Astrocyte of the cerebellum (primary cell): ENCODE data around the gene TRIP11.

Experiments used
- DNase-seq: peaks from one replicate; pipeline ENCODE4 v3.0.0-alpha.2; 2011; ENCODE audit warnings: low read depth
- H3K4me3 ChIP-seq: 2 replicates; pipeline ENCODE4 v1.5.1; 2011; ENCODE audit warnings: mild to moderate bottlenecking, low read depth, low read length, moderate library complexity
- in situ Hi-C: cut with HindIII; loops from 2 replicates; pipeline ENCODE4 v1.10.0; 2017; ENCODE audit warnings: low sequenced_read_pairs
- TF ChIP-seq, protein P1 (sequence below): IDR thresholded peaks from 2 replicates; pipeline ENCODE4 v1.5.1; 2012; ENCODE audit warnings: low read length, low read depth, moderate library complexity, mild to moderate bottlenecking; ENCODE audit errors: missing control alignments

The TRIP11 gene

DNA sequence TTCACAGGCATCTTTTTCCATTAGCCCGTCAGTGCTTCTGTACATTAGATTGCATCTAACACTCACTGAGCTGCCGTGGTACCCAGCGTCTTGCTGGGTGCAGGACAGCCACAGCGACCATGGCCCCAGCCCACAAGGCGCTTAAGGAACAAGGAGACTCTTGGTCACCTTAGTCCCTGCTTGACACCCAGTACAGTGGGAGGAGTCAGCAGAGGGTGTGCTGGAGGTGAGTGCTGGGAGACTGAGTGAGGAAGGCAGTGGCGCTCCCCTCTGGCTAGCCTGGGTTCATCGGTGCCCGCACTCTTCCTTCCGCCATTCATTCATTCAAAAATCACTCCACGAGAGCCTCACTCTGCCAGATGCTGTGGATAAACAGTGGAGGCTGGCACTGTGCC, 114.1 kb downstream of the TRIP11 start:
- in situ Hi-C loops = no loop called here
- TF ChIP-seq, protein P1, sequence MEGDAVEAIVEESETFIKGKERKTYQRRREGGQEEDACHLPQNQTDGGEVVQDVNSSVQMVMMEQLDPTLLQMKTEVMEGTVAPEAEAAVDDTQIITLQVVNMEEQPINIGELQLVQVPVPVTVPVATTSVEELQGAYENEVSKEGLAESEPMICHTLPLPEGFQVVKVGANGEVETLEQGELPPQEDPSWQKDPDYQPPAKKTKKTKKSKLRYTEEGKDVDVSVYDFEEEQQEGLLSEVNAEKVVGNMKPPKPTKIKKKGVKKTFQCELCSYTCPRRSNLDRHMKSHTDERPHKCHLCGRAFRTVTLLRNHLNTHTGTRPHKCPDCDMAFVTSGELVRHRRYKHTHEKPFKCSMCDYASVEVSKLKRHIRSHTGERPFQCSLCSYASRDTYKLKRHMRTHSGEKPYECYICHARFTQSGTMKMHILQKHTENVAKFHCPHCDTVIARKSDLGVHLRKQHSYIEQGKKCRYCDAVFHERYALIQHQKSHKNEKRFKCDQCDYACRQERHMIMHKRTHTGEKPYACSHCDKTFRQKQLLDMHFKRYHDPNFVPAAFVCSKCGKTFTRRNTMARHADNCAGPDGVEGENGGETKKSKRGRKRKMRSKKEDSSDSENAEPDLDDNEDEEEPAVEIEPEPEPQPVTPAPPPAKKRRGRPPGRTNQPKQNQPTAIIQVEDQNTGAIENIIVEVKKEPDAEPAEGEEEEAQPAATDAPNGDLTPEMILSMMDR = no peak
- no peak overlapping the region for H3K4me3 ChIP-seq
- DNase-seq = no peak

DNA sequence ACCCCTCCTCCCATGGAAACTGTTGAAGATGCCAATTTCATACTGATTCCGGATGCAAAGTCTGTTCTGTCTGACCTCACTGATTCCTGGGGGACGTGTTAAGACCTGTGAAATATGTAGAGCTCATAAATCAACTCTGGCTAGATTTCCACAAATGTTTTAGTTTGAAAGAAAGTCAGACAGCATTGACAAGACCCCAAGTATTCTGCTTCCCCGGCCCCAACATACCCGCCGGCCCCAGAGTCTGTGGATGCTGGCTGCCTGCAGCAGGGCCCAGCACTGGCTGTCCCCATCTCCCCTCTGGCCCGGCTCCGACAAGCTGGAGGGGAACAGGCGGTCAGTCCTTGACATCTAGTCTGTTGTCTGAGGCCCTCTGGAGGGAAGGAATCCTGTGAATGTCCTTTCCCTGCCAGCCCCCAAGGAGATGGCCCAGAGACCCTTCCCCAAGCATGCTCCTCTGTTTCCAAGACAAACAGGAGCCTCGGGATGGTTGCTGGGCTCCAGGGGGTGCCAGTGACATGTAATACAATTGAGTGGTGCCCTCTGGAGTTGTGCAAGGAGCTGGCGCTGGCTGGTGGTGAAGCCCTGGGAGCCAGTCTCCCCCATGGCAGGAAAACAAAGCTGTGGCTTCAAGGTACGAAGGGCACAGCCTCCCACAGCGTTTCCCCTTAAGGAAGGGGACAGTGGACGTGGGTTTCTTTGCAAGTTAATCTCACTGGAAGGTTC, 114.7 kb downstream of the TRIP11 start:
- TF ChIP-seq, protein P1 = no peak
- H3K4me3 ChIP-seq = no peak overlapping the region
- peak; percentile 44 for DNase-seq
- in situ Hi-C loops = no loop called here

DNA sequence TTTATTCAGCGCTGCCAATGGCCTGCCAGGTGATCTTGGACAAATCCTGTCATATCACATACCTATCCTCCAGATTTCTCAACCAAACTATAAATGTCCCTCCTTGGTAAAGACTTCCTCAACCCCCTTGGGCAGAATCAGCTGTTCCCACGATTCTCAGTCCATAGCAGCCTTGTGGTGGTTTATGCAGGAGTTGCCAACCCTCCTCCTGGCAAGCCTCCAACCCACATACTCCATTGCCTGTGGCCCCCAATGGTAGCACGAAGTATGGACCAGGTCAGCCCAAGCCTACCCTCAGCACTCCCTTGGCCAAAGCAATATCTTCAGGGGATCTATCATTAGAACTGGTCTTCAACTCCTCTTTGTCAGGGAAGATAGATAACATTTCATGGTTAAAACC, 119.3 kb downstream of the TRIP11 start:
- TF ChIP-seq, protein P1 = no peak

DNA sequence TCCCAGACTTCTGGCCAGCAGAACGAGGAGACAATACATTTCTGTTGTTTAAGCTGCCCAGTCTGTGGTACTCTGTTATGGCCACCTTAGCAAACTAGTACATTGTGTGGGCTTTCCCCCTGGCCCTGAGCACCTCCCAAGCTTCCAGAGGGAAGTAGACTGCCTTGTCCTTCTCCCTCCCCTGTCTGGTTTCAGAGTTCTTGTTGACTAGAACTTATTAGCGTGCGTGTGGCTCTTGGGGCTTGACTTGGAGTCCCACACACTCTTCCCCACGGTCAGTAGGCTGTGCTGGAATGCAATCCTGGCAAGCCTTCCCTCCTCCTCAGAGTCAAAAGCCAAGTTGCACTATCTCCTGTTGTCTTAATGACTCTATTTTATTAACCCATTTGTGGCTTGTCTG, 120.0 kb downstream of the TRIP11 start:
- in situ Hi-C loops = loop anchor here (5.0 kb wide), 1 partner anchor 268 kb away; no protein-coding TSS in a partner anchor
- DNase-seq = no peak
- TF ChIP-seq, protein P1 = no peak
- H3K4me3 ChIP-seq = no peak overlapping the region

More for the DNA sequence above, 119.3 kb downstream of the TRIP11 start:
- no peak for DNase-seq
- in situ Hi-C loops = no loop called here
- H3K4me3 ChIP-seq = no peak overlapping the region

DNA sequence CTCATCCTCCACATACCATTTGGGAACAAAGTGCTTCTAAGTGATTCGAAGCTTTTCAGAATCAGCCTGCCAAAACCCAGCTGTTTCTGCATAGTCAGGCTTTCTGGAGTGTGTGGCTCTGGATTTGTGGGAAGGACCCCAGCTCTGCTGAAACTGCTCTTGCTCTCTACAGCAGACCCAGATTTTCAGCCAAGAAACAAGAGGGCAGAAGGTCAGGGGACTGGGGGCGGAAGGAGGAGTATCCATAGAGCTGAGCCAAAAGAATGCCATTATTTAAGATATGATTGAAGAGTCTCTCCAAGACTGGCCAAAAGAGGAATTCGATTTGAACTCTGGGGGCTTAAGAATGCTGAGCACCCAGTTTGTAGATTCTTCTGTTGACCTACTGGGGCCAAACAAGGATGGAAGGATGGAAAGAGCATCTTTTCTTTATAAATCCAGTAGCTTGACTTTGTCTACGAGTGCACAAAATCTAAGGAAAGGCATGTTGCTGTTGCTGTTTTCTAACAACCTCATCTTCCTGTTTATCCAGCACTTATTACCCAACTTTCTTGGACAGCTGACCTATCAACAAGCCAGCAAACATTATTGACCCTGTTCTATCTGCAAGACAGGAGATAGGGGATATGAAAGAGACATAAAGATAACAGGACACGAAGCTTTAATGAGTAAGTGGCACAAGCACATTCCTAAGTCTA, 121.5 kb downstream of the TRIP11 start:
- in situ Hi-C loops = loop anchor here (5.0 kb wide), 1 partner anchor 266 kb away; no protein-coding TSS in a partner anchor
- TF ChIP-seq, protein P1 = no peak
- DNase-seq = no peak
- no peak overlapping the region for H3K4me3 ChIP-seq
